Activated CD4-positive, CD25-positive, alpha-beta regulatory T cell treated with anti-CD3 and anti-CD28 coated beads, Interleukin-2, amount 50 U/mL, for 16 hours (primary cell): ENCODE measurements around the gene GUSB.
A peak's percentile ranks its signal among the peaks of the same experiment; 100 is the strongest.
"Not testable (repeated sequence)": the region's sequence is repeated elsewhere in the genome, so short reads cannot be mapped to it uniquely, and the experiment has no call there.

Experiments
- DNase-seq: peaks from one replicate; pipeline ENCODE4 v3.0.0-alpha.2; 2020; ENCODE audit warnings: low read depth, low spot score

Gene GUSB

GRCh38 chr7:65981965-65982792 lies at the start of gene GUSB:
Gene GUSB (minus strand): TSS chr7:65982213. CDS start chr7:65982183, 30 bp downstream.
- DNase-seq = peak; percentile 77

GRCh38 chr7:66028342-66028741 lies 46.3 kb upstream of the GUSB start:
- not testable (repeated sequence) for DNase-seq

GRCh38 chr7:66016131-66016461 lies 34.1 kb upstream of the GUSB start:
- no peak for DNase-seq

- DNase-seq = no peak
These were observed 33.6 kb upstream of the GUSB start for GRCh38 chr7:66015440-66016130.

DNA sequence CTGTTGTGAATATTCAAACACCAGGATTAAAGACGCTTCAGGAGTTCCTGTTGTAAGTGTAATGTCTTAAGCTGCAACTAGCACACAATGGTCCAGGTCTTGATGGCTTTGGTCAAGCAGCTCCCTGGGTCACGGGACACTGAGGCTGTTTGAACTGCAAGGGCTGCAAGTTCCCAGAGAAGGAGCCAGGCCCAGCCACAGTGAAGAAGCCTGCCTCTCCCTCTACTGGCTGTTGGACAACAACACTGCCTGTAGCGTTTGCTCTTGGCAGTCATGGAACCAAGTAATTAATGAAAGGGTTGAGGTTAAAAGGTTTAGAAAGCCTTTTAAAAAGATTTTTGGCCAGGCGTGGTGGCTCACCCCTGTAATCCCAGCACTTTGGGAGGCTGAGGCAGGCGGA lies 31.9 kb upstream of the GUSB start:
- DNase-seq = no peak

DNA sequence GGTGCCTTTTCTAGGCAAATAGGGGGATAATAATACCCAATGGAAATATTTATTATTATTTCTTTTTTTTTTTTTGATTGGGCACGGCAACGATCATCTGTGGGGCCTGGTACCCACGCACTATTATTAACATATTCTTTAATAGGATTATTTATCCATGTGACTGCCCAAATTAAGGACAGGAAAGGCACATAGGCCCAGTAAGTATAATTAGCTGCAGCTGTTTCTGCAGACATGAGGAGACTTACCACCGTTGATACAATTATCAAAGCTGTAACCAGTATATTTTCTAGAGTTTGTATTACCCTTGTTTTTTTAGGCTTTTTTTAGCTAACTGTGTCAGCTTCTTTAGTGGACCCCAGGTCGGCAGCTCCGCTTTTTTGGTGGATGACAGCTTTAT lies 25.2 kb upstream of the GUSB start:
- no peak for DNase-seq

GRCh38 chr7:66005115-66005671 lies 23.2 kb upstream of the GUSB start:
- DNase-seq = not testable (repeated sequence)

DNA sequence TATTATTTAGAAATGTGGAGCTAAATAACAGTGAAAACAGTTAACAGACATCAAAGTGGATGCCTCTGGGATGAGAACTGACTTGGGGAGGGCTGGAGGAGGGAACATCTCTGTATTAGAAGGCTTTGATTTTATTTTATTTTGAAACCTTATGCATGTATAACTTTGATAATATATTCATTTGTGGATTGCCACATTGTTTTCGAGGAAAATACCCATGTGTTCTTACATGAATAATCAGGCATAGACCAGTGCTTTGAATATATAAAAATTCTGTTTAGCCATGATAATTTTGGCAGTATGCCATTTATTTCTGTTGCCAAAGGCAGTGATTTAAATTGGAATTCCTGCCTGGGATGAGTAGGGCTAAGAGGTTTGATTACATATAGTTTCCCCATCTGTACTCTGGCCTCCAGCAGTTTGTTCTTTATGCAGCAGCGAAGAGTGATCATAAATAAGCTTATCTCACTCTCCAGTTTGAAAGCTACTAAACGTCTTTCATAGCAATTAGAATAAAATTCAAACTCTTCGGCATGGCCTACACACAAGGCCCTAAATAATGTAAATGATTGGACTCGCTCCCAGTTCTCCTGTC lies 18.9 kb upstream of the GUSB start:
- not testable (repeated sequence) for DNase-seq

GRCh38 chr7:65994984-65995383 lies 13.0 kb upstream of the GUSB start:
- DNase-seq = not testable (repeated sequence)

GRCh38 chr7:65992526-65992925 lies 10.5 kb upstream of the GUSB start:
- no peak for DNase-seq

DNA sequence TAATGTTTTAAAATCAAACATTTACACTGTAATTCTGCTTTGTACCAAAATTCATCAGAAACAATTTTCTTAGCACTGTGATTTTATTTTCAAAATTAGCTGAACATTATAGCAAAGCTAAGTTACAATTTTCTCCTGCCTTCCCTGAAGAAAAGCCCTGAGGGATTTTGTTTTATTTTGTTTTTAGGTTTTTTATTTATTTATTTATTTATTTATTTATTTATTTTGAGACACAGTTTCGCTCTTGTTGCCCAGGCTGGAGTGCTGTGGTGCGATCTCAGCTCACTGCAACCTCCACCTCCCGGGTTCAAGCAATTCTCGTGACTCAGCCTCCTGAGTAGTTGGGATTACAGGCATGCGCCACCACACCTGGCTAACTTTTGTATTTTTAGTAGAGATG lies 9.8 kb upstream of the GUSB start:
- DNase-seq = not testable (repeated sequence)

- no peak for DNase-seq
These were observed 7.7 kb upstream of the GUSB start for GRCh38 chr7:65989694-65990080.

DNA sequence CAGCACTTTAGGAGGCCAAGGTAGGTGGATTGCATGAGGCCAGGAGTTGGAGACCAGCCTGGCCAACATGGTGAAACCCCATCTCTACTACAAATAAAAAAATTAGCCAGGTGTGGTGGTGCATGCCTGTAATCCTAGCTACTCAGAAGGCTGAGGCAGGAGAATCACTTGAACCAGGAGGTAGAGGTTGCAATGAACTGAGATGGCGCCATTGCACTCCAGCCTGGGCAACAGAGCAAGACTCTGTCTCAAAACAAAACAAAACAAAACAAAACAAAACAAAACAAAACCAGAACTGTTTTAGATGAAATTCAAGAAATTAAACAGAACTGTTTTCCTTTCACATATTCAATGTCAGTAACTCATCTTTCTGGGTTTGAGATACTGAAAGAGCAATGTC lies 6.5 kb upstream of the GUSB start:
- DNase-seq = not testable (repeated sequence)

- no peak for DNase-seq
These were observed 6.1 kb upstream of the GUSB start for GRCh38 chr7:65988084-65988483.

GRCh38 chr7:65983965-65984658 lies 2.1 kb upstream of the GUSB start:
- no peak for DNase-seq

DNA sequence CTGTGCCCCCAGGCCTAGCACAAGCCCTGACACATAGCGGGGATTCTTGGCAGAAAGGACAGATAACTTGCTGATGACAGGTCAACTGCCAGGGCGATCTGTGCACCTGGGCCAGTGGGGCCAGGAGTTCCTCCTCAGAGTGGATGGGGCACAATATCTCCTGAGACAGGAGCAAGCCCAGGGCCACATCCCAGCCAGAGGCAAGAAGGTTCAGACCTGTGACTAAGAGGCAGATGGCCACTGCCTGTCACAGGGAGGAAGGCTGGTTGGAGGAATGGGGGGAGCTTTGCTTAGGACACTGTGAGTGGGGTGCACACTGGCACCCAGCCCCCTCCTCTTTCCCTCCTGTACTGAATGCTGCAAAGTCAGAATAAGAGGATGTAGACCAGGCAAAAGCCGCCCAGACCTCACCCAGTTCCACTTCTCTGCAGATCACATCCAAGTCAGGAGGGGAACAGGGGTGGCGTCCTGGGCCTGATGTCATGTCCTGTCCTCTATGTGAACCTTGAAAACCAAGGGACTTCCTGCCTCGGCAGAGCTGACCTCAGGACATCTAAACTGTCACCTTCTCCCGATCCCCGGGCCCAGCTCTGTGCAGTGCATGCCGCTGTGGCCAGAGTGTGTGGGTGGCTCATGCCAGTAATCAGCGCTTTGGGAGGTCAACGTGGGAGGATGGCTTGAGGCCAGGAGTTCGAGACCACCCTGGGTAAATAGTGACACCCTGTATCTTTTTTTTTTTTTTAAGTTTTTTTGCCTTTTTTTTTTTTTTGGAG lies 1.3 kb downstream of the GUSB start:
- DNase-seq = peak; percentile 28

GRCh38 chr7:65979583-65980477 lies 2.2 kb downstream of the GUSB start:
- DNase-seq = no peak

- no peak for DNase-seq
These were observed 3.0 kb downstream of the GUSB start for GRCh38 chr7:65978891-65979582.

- no peak for DNase-seq
These were observed 5.3 kb downstream of the GUSB start for GRCh38 chr7:65976659-65977196.
